Adrenal gland (tissue), 12 donors: ENCODE results near the gene PDLIM5. TPM values are rescaled to one million over a fixed set of nuclear protein-coding genes. Genes with fewer than 3 reads are reported as not detected.

ENCODE experiments used
- DNase-seq, 7 donors: peaks; one replicate each; pipeline ENCODE4 v3.0.0-alpha.2; 2019 to 2020
- H3K27ac ChIP-seq, 5 donors: fragments of 200-600 bp; sonication (generic) in 4 of 5; 1 replicate in 3 of 5; 2 replicates in 2 of 5; pipeline versions ENCODE4 v1.5.1 to v1.8.0; 2016 to 2020; ENCODE audit warnings: mild to moderate bottlenecking in 1 of 5
- H3K27me3 ChIP-seq: fragments of 200-600 bp; 2 replicates; pipeline ENCODE4 v1.8.0; 2021
- H3K36me3 ChIP-seq, 2 donors: fragments of 200-600 bp; replicated peaks in 1 of 2; 1 replicate in 1 of 2; 2 replicates in 1 of 2; pipeline versions ENCODE4 v1.5.1 to v1.8.0; 2018 to 2022
- H3K4me1 ChIP-seq, 2 donors: fragments of 200-600 bp; replicated peaks in 1 of 2; 1 replicate in 1 of 2; 2 replicates in 1 of 2; pipeline versions ENCODE4 v1.5.1 to v1.8.0; 2018 to 2021
- H3K4me3 ChIP-seq, 4 donors: fragments of 200-600 bp; sonication (generic) in 3 of 4; one replicate each; pipeline ENCODE4 v1.5.1; 2016 to 2018
- H3K9me3 ChIP-seq, 3 donors: fragments of 200-600 bp; sonication (generic) in 1 of 3; replicated peaks in 1 of 3; 1 replicate in 2 of 3; 2 replicates in 1 of 3; pipeline versions ENCODE4 v1.5.1 to v1.8.0; 2016 to 2021
- POLR2A ChIP-seq, 2 donors: fragments of 450-650 bp; IDR thresholded peaks; one replicate each; pipeline ENCODE4 v1.6.1; 2017; ENCODE audit warnings: antibody characterized with exemption in 2 of 2, mild to moderate bottlenecking in 2 of 2, moderate library complexity in 1 of 2
- WGBS, 4 donors: extraction: QIAGEN DNeasy Blood & Tissue Kit in 2 of 4; methylation state at CpG; one replicate each; pipeline versions ENCODE4 v1.1.5 to v1.1.7; 2013 to 2017; 5-methylcytosine and 5-hydroxymethylcytosine counted together
- intact Hi-C, 2 donors: fragments of 100-400 bp; cut with DNase I; formaldehyde crosslinking; loops; one replicate each; pipeline versions ENCODE4 v1.14.1 to v1.15.0; 2022 to 2023
- polyA plus RNA-seq, 3 donors: library from polyadenylated mRNA; stranded (reverse); fragments of 200-250 nt in 2 of 3; fragments of 350-450 nt in 1 of 3; fragmentation: Illumina TruSeq in 1 of 3; extraction: RNeasy Lipid Tissue Mini Kit (QIAGEN cat#74804) in 1 of 3; gene quantifications; one replicate each; pipeline ENCODE4 v1.2.3, GENCODE V29; 2013 to 2014
- total RNA-seq, 9 donors: library from RNA; depleted of rRNA in 4 of 9; stranded (reverse); fragments of >200 nt in 4 of 9; fragments of 120-200 nt in 1 of 9; fragmentation: NEBNext Ultra II Directional in 1 of 9; extraction: Animal tissue kit (Norgen Biotek cat#: 25700) in 1 of 9; gene quantifications; one replicate each; pipeline versions ENCODE4 v1.1.0 to v1.2.4, GENCODE V29; 2013 to 2023
- TF ChIP-seq, protein P1 (sequence below), 6 experiments: fragments of 450-650 bp in 4 of 6; fragments of 200-600 bp in 2 of 6; sonication (generic) in 1 of 6; IDR thresholded peaks; 1 replicate in 5 of 6; 2 replicates in 1 of 6; pipeline versions ENCODE4 v1.5.1 to v1.8.0; 2016 to 2021; ENCODE audit warnings: antibody characterized with exemption in 6 of 6, mild to moderate bottlenecking in 2 of 6, moderate library complexity in 1 of 6
- donor health status: healthy with polysubstance abuse.
- donor health status: Bipolar disorder and iron deficiency.
- donor health status: DM: yes; HTN: yes; CAD: no.
- donor health status: DM: no; HTN: no; CAD: no.
- donor health status: DM: no; HTN: no; CAD: no.
- donor health status: DM: yes; HTN: yes; CAD: no.

The PDLIM5 gene
- total and polyA plus RNA-seq, 12 donors, result 26.2 to 150 (median 84.0) TPM

DNA sequence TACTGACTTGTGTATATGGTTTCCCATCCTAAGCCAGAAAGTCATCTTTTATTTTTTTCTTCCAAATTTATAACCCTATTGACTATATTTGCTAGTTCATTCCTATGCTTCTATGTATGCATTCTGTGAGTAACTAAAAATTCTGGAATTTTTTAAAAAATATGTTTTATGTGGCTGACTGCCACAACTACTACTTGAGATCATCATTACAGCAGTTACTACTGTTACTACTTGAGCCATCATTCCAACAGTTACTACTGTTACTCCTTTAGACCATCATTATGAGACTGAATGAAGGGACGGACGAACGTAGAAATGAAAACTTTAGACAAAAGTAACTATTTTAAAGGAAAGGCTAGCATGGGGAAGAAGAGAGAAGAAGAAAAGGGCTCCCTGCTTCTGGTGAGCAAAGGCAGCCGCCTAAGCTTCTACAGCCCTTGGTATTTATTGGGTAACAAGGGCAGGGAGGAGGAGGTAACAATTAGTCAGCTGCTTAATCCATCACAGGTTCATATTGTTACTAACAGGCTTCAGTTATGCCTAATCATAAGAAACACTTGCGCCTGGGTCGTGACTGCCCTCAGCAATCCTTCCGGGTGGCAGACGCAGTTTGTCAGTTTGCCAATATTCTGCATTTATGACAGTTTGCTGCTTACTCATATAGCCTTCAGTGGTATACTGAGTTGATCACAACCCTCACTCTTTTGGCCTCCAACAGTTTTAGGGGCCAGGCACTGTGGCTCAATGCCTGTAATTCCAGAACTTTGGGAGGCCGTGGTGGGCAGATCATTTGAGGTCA, 80.4 kb downstream of the PDLIM5 start:
- peak in 6 of 7 donors; percentile 30 to 62 (median 46) for DNase-seq
- TF ChIP-seq, protein P1, sequence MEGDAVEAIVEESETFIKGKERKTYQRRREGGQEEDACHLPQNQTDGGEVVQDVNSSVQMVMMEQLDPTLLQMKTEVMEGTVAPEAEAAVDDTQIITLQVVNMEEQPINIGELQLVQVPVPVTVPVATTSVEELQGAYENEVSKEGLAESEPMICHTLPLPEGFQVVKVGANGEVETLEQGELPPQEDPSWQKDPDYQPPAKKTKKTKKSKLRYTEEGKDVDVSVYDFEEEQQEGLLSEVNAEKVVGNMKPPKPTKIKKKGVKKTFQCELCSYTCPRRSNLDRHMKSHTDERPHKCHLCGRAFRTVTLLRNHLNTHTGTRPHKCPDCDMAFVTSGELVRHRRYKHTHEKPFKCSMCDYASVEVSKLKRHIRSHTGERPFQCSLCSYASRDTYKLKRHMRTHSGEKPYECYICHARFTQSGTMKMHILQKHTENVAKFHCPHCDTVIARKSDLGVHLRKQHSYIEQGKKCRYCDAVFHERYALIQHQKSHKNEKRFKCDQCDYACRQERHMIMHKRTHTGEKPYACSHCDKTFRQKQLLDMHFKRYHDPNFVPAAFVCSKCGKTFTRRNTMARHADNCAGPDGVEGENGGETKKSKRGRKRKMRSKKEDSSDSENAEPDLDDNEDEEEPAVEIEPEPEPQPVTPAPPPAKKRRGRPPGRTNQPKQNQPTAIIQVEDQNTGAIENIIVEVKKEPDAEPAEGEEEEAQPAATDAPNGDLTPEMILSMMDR (IDR thresholded peaks at IDR 0.05), result no peak
- TF ChIP-seq POLR2A (IDR thresholded peaks at IDR 0.05), result no peak
- peaks cover 0 to 41% of the 10 kb centered on the region in 2 donors for H3K4me1 ChIP-seq
- intact Hi-C loops, result no loop called here
- no peaks in the 10 kb centered on the region for H3K9me3 ChIP-seq
- no peaks in the 10 kb centered on the region for H3K27me3 ChIP-seq
- no peaks in the 10 kb centered on the region for H3K36me3 ChIP-seq
- 67 to 79% (median 75%) methylated on average over 9 of the region's 9 CpGs for WGBS, 4 donors
- H3K27ac ChIP-seq, result no peak overlapping the region
- H3K4me3 ChIP-seq, result no peak overlapping the region

DNA sequence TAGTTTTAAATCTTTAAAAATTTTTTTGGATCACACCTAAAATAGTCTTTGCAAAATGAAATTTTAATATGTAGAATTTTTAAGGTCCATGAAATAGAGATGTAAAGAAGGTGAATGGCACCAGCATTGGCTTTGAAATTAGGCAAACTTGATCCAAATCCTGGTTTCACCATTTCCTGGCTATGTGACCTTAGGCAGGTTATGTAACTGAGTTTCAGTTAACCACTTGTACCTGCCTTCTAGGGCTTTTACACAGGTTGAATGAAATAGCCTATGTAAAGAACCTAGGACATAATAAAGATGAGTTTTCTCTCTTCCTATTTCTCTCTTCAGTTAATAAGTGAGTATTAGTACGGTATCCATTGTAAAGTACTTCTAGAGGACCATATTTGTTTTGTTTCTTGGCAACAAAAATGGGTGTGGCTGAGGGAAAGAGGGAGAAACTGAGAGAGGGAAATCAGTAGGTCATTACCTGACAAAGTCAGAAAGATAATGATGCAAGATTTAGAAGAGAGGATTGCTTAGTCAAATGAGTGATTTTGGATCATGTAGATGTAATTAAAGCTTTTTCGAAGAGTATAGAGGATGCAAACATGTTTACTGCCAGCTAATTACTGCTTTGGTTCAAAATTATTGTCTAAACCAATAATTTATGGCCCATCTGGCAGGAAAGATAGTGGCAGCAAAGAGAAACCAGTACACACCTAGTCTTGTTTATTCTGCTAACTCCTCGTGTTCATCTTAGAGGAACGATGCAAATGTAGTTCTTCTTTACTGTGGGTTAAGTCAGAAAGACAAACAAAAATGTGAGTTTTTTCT, 81.9 kb downstream of the PDLIM5 start:
- peaks cover 4 to 55% of the 10 kb centered on the region in 2 donors for H3K4me1 ChIP-seq
- H3K4me3 ChIP-seq, result no peak overlapping the region
- H3K9me3 ChIP-seq, result no peaks in the 10 kb centered on the region
- no peaks in the 10 kb centered on the region for H3K27me3 ChIP-seq
- TF ChIP-seq, protein P1 (IDR thresholded peaks at IDR 0.05), result no peak
- no peak for TF ChIP-seq POLR2A (IDR thresholded peaks at IDR 0.05)
- H3K36me3 ChIP-seq, result no peaks in the 10 kb centered on the region
- no peak overlapping the region for H3K27ac ChIP-seq
- intact Hi-C loops, result no loop called here
- no peak for DNase-seq
- 74 to 89% (median 76%) methylated on average over 4 of the region's 4 CpGs for WGBS, 4 donors

- no peak overlapping the region for H3K27ac ChIP-seq
- intact Hi-C loops, result no loop called here
- no peak for DNase-seq
- TF ChIP-seq POLR2A (IDR thresholded peaks at IDR 0.05), result no peak
- TF ChIP-seq, protein P1 (IDR thresholded peaks at IDR 0.05), result no peak
- H3K36me3 ChIP-seq, result no peaks in the 10 kb centered on the region
- WGBS, 4 donors, result 70 to 77% (median 72%) methylated on average over 5 of the region's 5 CpGs
- H3K4me3 ChIP-seq, result no peak overlapping the region
- no peaks in the 10 kb centered on the region for H3K27me3 ChIP-seq
- H3K4me1 ChIP-seq, result peaks cover 4 to 50% of the 10 kb centered on the region in 2 donors
- no peaks in the 10 kb centered on the region for H3K9me3 ChIP-seq
These were observed 82.9 kb downstream of the PDLIM5 start for GRCh38 chr4:94534401-94535312.
